K562 (cell line): ENCODE data around the gene PTPRR. TPM values are rescaled to one million over a fixed set of nuclear protein-coding genes. Genes with fewer than 3 reads are reported as not detected.

Experiments
- ATAC-seq: fragments of 200-7000 bp; cut with Tn5 transposase; 3 replicates; pipeline ENCODE4 v1.9.1; 2020; ENCODE audit warnings: moderate library complexity
- BruUV-seq: library from RNA; stranded (reverse); fragments of 400-500 nt; replicated peaks from 2 replicates; lab custom pipeline; 2021; lab: Mats Ljungman, UMichigan
- CTCF ChIA-PET: fragments of 300-600 bp; formaldehyde crosslinking; extraction: SDS; loops from one replicate; lab custom pipeline; 2021; ENCODE audit warnings: low intra/inter-chr PET ratio; lab: Yijun Ruan, JAX
- POLR2A ChIA-PET: fragments of 300-600, 350-650 bp; sonication (Branson Sonifier 250); formaldehyde crosslinking; extraction: SDS; loops from one replicate; lab custom pipeline; 2021; ENCODE audit warnings: antibody characterized with exemption, inconsistent platforms; lab: Yijun Ruan, JAX
- DNase-seq, 4 experiments: peaks; one replicate each; pipeline versions ENCODE4 v3.0.0 to v3.0.0-alpha.2; 2011 to 2018; ENCODE audit warnings: low spot score in 3 of 4, mixed read lengths in 3 of 4; ENCODE audit errors: extremely low read depth in 1 of 4
- FAIRE-seq: peaks from 2 replicates; lab custom pipeline; 2011; peaks lifted over from hg19 to GRCh38; lab: Jason Lieb, UNC
- H2AFZ ChIP-seq: 2 replicates; pipeline ENCODE4 v1.6.0; 2011; ENCODE audit warnings: low read depth, low read length, control low read depth, inconsistent platforms
- H3K27ac ChIP-seq: fragments of 200-600 bp; 3 replicates; pipeline ENCODE4 v1.8.0; 2011; ENCODE audit warnings: low read depth, mild to moderate bottlenecking, control low read depth, inconsistent platforms, low read length, moderate library complexity, mixed read lengths; ENCODE audit errors: extremely low read depth
- H3K27me3 ChIP-seq, 2 experiments: fragments of 300-600 bp in 1 of 2; 2 replicates in 1 of 2; 3 replicates in 1 of 2; pipeline versions ENCODE4 v1.6.0 to v1.8.0; 2011; ENCODE audit warnings: inconsistent platforms in 2 of 2, low read length in 2 of 2, mild to moderate bottlenecking in 1 of 2, mixed read lengths in 1 of 2, moderate library complexity in 1 of 2; ENCODE audit not compliant: control insufficient read depth in 2 of 2, insufficient read depth in 2 of 2
- H3K36me3 ChIP-seq: fragments of 300-600 bp; 3 replicates; pipeline ENCODE4 v1.8.0; 2011; ENCODE audit warnings: mild to moderate bottlenecking, low read length, inconsistent platforms; ENCODE audit not compliant: control insufficient read depth, insufficient read depth
- H3K4me1 ChIP-seq, 2 experiments: fragments of 200-600 bp in 1 of 2; replicated peaks in 1 of 2; 2 replicates in 1 of 2; 3 replicates in 1 of 2; pipeline versions ENCODE4 v1.5.1 to v1.8.0; 2011; ENCODE audit warnings: inconsistent platforms in 2 of 2, low read length in 2 of 2, mild to moderate bottlenecking in 1 of 2, mixed read lengths in 1 of 2, moderate library complexity in 1 of 2; ENCODE audit not compliant: control insufficient read depth in 2 of 2, insufficient read depth in 2 of 2
- H3K4me2 ChIP-seq: 2 replicates; pipeline ENCODE4 v1.6.1; 2011; ENCODE audit warnings: low read length, control low read depth, inconsistent platforms, mixed read lengths; ENCODE audit not compliant: insufficient read depth
- H3K4me3 ChIP-seq: fragments of 200-600 bp; sonication (generic), shearing (Covaris generic); 2 replicates; pipeline ENCODE4 v1.5.1; 2016; ENCODE audit warnings: control low read depth, inconsistent platforms
- H3K79me2 ChIP-seq: fragments of 200-600 bp; 3 replicates; pipeline ENCODE4 v1.8.0; 2011; ENCODE audit warnings: low read length, inconsistent platforms; ENCODE audit not compliant: control insufficient read depth, insufficient read depth
- H3K9ac ChIP-seq, 2 experiments: 2 replicates each; pipeline versions ENCODE4 v1.6.0 to v1.6.1; 2011; ENCODE audit warnings: low read depth in 2 of 2, low read length in 2 of 2, control low read depth in 1 of 2, inconsistent platforms in 1 of 2, mild to moderate bottlenecking in 1 of 2, mixed read lengths in 1 of 2; ENCODE audit not compliant: insufficient read depth in 1 of 2
- H3K9me1 ChIP-seq: one replicate; pipeline ENCODE4 v1.6.0; 2011; ENCODE audit warnings: inconsistent platforms, mild to moderate bottlenecking, low read length, moderate library complexity; ENCODE audit not compliant: control insufficient read depth, insufficient read depth
- H3K9me3 ChIP-seq: replicated peaks from 2 replicates; pipeline ENCODE4 v1.5.1; 2011; ENCODE audit warnings: low read depth, low read length, inconsistent platforms; ENCODE audit not compliant: control insufficient read depth, insufficient read depth
- H4K20me1 ChIP-seq: replicated peaks from 2 replicates; pipeline ENCODE4 v1.6.1; 2011; ENCODE audit warnings: low read length, inconsistent platforms, mixed read lengths; ENCODE audit not compliant: control insufficient read depth, insufficient read depth
- HMG20B ChIP-seq: fragments of 250-450 bp; sonication (Bioruptor Pico); IDR thresholded peaks from 2 replicates; pipeline ENCODE4 v1.5.0; 2021; ENCODE audit warnings: mild to moderate bottlenecking
- SRSF9 ChIP-seq: fragments of 200-400 bp; formaldehyde crosslinking; IDR thresholded peaks from 2 replicates; pipeline ENCODE4 v1.6.1; 2017; ENCODE audit warnings: low read depth, low read length, borderline replicate concordance
- WGBS: fragments of 100-300 bp; shearing (Covaris generic); methylation state at CpG from one replicate; pipeline ENCODE4 v1.1.6; 2016; ENCODE audit warnings: low coverage, mixed read lengths; ENCODE audit not compliant: insufficient coverage; ENCODE audit errors: missing lambda C conversion rate; 5-methylcytosine and 5-hydroxymethylcytosine counted together
- in situ Hi-C: fragments of 300-500 bp; cut with MboI; formaldehyde crosslinking; loops from 4 replicates; pipeline ENCODE4 v1.15.0; 2018; ENCODE audit warnings: inconsistent platforms, mixed read lengths
- intact Hi-C: fragments of 100-400 bp; cut with micrococcal nuclease; formaldehyde crosslinking; loops from 2 replicates; pipeline ENCODE4 v1.14.2; 2022
- polyA plus RNA-seq, 8 experiments: library from polyadenylated mRNA; depleted of rRNA in 4 of 8; stranded (reverse) in 5 of 8; unstranded in 3 of 8; fragments of >200 nt; fragmentation: Nextera tagmentation in 2 of 8; fragmentation: Illumina TruSeq in 1 of 8; extraction: Ambion mirVana in 2 of 8; extraction: Trizol in 1 of 8; gene quantifications; 2 replicates each; pipeline versions ENCODE4 v1.2.1 to v1.2.3, GENCODE V29; 2011 to 2014; ENCODE audit warnings: inconsistent platforms in 1 of 8, missing spikeins in 1 of 8
- total RNA-seq, 7 experiments: library from RNA; depleted of rRNA in 6 of 7; stranded (reverse); fragments of >200 nt in 6 of 7; fragmentation: Illumina TruSeq in 2 of 7; extraction: Trizol in 2 of 7; gene quantifications; 2 replicates each; pipeline versions ENCODE4 v1.2.1 to v1.2.3, GENCODE V29; 2011 to 2021; ENCODE audit warnings: low replicate concordance in 1 of 7
- TF ChIP-seq, protein P1 (sequence below), 2 experiments: fragments of 450-650 bp; IDR thresholded peaks; 2 replicates each; pipeline ENCODE4 v1.6.1; 2016; ENCODE audit warnings: mild to moderate bottlenecking in 2 of 2, borderline replicate concordance in 1 of 2, low read depth in 1 of 2, moderate library complexity in 1 of 2
- TF ChIP-seq, protein P2 (sequence below): sonication (generic); formaldehyde crosslinking; IDR thresholded peaks from 2 replicates; pipeline ENCODE4 v1.8.0; 2022; ENCODE audit warnings: mild to moderate bottlenecking, missing genetic modification reagents

Gene PTPRR
- total and polyA plus RNA-seq, 9 of the 15 experiments (the other 6 are each of a cell fraction or from before 2014, with no cell fraction given): 6.6 to 41.7 (median 12.3) TPM

DNA sequence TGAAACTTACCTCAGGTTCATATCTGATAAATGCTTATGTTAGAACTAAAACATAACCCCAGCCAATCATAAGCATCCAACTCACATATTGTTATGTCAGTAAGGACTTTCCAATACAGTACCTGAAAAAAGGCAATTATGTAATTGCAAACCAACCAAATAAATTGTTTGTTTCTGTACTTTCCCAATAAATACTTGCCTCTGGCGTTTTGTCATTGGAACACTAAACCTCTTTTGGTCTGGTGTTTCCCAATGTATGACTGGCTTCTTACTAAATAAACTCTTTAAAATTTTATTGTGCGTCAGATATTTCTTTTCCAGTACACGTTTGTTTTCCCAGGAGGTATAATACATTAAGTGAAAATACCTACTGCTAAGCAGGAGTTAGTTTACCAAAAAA lies 276.6 kb downstream of the PTPRR start:
- in situ Hi-C loops: no loop called here
- no peak overlapping the region for H3K9ac ChIP-seq
- H3K9me1 ChIP-seq: no peaks in the 10 kb centered on the region
- peaks cover 4% of the 10 kb centered on the region; the same call in 2 of the 3 replicates for H3K36me3 ChIP-seq
- TF ChIP-seq, protein P1, sequence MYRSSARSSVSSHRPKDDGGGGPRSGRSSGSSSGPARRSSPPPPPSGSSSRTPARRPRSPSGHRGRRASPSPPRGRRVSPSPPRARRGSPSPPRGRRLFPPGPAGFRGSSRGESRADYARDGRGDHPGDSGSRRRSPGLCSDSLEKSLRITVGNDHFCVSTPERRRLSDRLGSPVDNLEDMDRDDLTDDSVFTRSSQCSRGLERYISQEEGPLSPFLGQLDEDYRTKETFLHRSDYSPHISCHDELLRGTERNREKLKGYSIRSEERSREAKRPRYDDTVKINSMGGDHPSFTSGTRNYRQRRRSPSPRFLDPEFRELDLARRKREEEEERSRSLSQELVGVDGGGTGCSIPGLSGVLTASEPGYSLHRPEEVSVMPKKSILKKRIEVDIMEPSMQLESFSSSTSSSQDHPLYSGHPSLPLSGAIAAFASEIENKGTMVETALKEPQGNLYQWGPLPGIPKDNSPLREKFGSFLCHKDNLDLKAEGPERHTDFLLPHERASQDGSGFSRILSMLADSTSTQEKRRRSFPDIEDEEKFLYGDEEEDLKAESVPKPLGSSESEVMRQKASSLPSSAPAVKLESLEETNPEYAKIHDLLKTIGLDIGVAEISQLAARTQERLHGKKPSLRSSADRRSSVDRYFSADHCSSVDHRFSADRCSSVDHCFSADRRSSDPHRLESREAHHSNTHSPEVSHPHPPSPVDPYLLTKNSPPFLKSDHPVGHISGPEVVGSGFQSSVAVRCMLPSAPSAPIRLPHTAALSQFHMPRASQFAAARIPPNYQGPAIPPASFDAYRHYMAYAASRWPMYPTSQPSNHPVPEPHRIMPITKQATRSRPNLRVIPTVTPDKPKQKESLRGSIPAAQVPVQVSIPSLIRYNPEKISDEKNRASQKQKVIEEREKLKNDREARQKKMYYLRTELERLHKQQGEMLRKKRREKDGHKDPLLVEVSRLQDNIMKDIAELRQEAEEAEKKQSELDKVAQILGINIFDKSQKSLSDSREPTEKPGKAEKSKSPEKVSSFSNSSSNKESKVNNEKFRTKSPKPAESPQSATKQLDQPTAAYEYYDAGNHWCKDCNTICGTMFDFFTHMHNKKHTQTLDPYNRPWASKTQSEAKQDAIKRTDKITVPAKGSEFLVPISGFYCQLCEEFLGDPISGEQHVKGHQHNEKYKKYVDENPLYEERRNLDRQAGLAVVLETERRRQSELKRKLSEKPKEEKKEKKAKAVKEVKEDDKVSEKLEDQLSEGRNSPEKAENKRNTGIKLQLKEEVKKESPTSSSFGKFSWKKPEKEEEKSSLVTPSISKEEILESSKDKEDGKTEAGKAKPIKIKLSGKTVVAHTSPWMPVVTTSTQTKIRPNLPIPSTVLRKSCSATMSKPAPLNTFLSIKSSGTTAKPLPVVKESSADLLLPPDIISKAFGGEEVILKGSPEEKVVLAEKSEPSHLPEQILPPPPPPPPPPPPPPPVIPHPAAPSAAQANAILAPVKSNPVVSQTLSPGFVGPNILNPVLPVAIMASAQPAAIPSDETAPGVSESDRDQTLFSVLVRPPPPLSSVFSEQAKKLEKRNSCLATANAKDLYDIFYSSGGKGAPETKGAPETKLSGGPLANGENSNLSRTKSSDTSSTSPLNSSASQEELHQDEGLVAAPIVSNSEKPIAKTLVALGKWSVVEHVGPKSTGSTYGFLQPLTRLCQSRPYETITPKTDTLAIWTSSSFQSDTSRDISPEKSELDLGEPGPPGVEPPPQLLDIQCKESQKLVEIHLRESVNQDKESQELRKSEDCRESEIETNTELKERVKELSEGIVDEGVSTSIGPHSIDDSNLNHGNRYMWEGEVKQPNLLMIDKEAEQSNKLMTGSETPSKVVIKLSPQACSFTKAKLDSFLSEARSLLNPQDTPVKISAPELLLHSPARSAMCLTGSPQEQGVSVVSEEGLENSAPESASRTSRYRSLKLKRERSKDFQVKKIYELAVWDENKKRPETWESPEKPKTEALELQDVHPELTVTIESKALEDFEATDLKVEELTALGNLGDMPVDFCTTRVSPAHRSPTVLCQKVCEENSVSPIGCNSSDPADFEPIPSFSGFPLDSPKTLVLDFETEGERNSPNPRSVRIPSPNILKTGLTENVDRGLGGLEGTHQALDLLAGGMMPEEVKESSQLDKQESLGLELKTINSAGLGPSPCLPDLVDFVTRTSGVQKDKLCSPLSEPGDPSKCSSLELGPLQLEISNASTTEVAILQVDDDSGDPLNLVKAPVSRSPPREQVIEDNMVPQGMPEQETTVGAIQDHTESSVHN (IDR thresholded peaks at IDR 0.05; ENCODE audit: borderline replicate concordance in 1 of 2, low read depth in 1 of 2): no peak
- no peak for TF ChIP-seq HMG20B (CRISPR knock-in tag)
- TF ChIP-seq SRSF9: no peak
- TF ChIP-seq, protein P2, sequence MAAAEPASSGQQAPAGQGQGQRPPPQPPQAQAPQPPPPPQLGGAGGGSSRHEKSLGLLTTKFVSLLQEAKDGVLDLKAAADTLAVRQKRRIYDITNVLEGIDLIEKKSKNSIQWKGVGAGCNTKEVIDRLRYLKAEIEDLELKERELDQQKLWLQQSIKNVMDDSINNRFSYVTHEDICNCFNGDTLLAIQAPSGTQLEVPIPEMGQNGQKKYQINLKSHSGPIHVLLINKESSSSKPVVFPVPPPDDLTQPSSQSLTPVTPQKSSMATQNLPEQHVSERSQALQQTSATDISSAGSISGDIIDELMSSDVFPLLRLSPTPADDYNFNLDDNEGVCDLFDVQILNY (CRISPR knock-in tag): no peak
- no peak overlapping the region for H3K4me2 ChIP-seq
- no TSS peak for BruUV-seq
- H3K79me2 ChIP-seq: no peaks in the 10 kb centered on the region
- no peak overlapping the region for H3K27ac ChIP-seq
- no peaks in the 10 kb centered on the region for H4K20me1 ChIP-seq
- 62% methylated on average over 3 of the region's 3 CpGs for WGBS
- H2AFZ ChIP-seq: no peak overlapping the region
- DNase-seq (no peak), FAIRE-seq (no peak), ATAC-seq (no peak)
- no peaks in the 10 kb centered on the region for H3K27me3 ChIP-seq
- ChIA-PET POLR2A (interaction anchor here (1.2 kb wide), 1 partner anchor 24 kb away, joined by 5 read pairs; no protein-coding TSS in a partner anchor), CTCF (no interaction called here)
- no peak overlapping the region for H3K4me3 ChIP-seq
- peaks cover 2 to 36% of the 10 kb centered on the region in 2 experiments; a peak in 4 of 5 replicates for H3K4me1 ChIP-seq
- intact Hi-C loops: no loop called here
- no peaks in the 10 kb centered on the region for H3K9me3 ChIP-seq
